Stimulated activated CD8-positive, alpha-beta memory T cell treated with anti-CD3 and anti-CD28 coated beads, Interleukin-12 subunit alpha, Interleukin-12 subunit beta, amount 100 ng/mL, for 4 hours (primary cell): ENCODE results near the gene AKAP13.
A peak's percentile ranks its signal among the peaks of the same experiment; 100 is the strongest.
"Not testable (repeated sequence)": the region's sequence is repeated elsewhere in the genome, so short reads cannot be mapped to it uniquely, and the experiment has no call there.

ENCODE experiments used
- DNase-seq: peaks from one replicate; pipeline ENCODE4 v3.0.0-alpha.2; 2020; ENCODE audit warnings: low read depth

AKAP13 gene

DNA sequence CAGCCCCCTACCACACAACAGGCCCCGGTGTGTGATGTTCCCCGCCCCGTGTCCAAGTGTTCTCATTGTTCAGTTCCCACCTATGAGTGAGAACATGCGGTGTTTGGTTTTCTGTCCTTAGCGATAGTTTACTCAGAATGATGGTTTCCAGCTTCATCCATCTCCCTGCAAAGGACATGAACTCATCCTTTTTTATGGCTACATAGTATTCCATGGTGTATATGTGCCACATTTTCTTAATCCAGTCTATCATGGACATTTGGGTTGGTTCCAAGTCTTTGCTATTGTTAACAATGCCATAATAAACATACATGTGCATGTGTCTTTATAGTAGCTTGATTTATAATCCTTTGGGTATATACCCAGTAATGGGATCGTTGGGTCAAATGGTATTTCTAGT is 285.3 kb downstream of the AKAP13 start:
- not testable (repeated sequence) for DNase-seq

- peak; percentile 20 for DNase-seq
These were observed 287.4 kb downstream of the AKAP13 start for GRCh38 chr15:85667491-85668424.

GRCh38 chr15:85671156-85671555 is 290.8 kb downstream of the AKAP13 start:
- DNase-seq = no peak

DNA sequence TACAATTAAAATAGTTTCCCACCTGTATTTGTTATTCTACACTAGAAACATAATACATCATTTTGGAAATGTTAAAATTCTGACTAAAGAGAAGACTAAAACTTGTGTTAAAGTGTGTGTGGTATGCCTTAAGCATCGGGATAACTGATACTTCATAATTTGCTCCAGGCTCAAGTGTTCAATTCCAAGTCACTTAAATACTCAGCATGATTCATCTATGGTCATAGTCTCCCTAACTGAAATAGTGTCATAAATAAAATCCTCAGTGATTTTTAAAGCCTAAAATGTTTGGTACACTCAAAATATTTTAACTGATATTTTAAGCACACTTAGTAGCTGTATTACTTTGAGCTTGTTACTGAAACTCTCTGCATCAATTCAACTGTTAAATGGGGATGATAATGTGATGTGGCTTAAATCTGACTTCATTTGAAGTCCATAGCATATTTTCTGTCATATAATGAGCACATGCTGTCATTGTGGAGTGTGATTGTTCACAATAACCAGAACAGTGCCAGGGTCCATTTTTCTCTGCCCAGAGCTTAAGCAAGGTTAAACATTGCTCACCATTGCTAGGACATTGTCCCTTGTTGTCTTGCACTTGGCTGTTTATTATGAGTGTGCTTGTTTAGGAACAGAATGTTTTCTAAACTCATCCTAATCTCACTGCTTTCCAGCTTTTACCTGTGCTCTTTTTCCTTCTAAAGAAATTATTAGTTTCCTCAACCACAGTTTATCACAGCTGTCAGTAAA is 292.1 kb downstream of the AKAP13 start:
- DNase-seq = no peak

GRCh38 chr15:85673326-85673725 is 292.9 kb downstream of the AKAP13 start:
- DNase-seq = no peak

- DNase-seq = no peak
These were observed 296.1 kb downstream of the AKAP13 start for GRCh38 chr15:85676342-85677098.

GRCh38 chr15:85679231-85679630 is 298.8 kb downstream of the AKAP13 start:
- no peak for DNase-seq

DNA sequence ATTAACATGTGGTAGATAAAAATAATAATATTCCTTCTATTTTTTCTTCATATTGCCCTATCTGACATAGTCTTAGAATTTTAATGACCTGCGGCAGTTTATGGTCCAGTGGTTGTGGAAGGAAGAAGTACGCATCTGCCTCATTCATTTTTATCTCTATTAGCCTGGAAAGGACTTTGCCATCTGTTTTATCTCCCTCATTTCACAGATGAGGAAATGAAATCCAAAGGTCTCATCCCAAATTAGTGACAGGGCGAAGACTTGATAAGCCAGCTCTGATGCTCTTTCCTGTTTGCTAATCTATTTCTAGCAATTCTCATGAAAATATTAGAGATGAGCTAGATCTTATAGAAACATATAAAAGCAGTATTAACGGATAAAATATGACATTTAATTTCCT is 301.0 kb downstream of the AKAP13 start:
- DNase-seq = no peak

DNA sequence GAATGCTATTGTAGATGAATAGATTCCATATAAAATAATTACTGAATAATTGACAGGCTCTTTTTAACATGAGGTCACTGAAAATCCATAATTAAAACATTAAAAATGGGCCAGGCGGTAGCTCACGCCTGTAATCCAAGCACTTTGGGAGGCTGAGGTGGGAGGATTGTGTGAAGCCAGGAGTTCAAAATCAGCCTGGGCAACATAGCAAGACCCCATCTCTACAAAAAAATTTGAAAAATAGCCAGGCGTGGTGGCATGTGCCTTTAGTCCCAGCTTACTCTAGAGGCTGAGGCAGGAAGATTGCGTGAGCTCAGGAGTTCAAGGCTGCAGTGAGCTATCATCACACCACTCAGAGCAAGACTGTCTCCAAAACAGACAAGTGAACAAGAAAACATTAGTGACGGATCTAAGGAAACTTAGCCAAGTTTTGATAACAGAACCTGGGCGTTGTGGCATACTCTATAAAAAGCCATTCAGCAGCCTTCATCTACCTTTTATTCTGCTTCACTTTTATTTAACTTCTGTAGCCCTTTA is 303.8 kb downstream of the AKAP13 start:
- DNase-seq = no peak

GRCh38 chr15:85685356-85685755 is 305.0 kb downstream of the AKAP13 start:
- no peak for DNase-seq

DNA sequence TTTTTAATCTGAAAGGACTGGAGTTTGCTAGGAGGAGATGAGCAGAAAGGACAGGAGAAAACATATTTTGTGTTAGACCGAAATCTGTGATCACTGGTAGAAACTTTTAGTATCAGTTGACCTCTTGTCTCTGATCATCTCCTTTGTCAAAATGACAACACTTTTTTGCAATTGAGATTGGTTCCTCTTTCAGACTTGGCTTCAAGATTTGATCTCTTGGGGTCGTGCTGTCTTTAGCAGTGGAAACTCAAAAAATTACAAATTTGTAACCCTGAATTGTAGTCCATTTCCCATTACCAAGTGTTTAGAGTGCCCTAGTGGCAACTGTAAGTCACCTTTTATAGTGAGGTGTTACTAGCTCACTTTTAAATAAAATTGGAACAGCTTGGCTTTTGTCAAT is 306.9 kb downstream of the AKAP13 start:
- DNase-seq = no peak

DNA sequence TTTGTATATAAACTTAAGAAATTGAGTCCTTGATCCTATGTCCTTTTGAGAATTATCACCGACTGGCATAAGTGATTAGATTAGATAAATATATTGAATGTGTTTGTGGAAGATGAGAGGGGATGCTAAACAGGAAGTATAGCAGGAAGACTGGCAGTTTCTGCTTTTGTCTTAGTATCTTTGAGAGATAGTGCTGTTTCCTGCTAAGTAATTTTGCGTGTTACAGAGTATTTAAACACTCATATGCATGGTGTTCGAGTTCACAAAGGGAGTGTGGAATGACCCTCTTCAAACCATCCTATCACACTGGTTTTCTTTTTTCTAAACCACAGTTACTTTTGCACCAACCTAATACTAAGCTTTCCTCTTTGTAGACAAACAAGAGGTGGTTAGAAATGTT is 308.3 kb downstream of the AKAP13 start:
- no peak for DNase-seq

DNA sequence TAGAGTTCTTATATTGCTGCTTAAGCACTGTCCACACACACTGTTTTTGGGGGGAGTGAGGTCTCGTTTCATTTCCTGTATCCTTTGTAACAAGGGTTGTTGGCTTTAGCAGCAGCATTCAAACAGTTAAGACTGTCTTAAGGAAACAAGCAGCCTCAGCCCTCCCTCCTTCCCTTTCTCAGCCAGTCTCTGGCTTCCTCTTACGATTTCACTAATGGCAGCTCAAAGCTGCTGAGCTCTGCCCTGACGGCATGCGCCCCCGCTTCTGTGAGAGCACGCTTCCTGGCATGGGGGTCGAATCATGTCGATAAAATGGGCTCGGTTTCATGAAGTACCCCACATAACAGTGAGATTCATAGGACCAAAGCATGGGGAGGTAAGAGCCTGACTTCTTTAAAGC is 309.3 kb downstream of the AKAP13 start:
- DNase-seq = peak; percentile 46

DNA sequence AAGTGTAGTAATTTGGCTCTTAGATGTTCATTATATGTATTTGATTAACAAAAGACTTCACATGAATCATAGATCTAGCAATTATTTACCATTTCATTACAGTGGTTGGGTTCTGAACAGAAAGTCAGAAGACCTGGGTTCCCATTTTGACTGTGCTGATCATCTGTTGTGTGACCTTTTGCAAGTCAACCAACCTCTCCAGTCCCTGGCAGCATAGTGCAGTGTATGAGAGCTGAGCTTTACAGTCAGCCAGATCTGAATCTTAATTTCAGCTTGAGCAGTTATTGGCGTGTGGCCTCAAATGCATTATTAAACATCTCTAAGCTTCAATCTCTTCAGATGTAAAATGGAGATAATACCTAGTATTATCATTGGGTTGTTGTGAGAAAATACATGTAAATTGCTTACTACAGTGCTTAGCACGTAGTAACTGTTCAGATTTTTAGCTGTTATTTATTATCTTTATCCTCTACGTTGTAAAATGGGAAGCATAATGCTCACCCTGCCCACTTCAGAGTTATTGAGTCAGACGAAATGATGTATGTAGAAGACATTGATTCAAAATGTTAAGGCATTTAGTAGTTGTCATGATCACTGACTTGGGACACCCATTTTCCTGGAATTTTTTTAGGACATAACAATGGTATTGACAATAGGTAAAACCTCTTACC is 310.3 kb downstream of the AKAP13 start:
- no peak for DNase-seq

- DNase-seq = no peak
These were observed 311.2 kb downstream of the AKAP13 start for GRCh38 chr15:85691350-85692240.

DNA sequence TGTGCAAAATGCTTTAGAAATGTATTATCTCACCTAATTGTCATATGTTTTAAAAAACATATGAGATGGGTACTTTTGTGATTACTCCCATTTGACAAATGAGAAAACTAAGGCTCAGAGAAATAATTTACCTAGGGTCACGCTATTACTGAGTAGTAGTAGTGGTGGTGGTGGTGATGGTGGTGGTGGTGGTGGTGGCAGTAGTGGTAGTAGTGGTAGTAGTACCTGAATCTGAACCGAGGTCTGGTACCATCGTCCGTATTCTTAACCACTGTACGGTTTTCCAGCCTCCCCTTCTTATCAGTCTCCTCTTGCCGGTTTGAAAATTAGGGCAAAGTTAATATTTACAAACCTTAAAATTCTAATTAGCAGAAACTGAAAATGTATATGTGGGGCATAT is 311.9 kb downstream of the AKAP13 start:
- no peak for DNase-seq

DNA sequence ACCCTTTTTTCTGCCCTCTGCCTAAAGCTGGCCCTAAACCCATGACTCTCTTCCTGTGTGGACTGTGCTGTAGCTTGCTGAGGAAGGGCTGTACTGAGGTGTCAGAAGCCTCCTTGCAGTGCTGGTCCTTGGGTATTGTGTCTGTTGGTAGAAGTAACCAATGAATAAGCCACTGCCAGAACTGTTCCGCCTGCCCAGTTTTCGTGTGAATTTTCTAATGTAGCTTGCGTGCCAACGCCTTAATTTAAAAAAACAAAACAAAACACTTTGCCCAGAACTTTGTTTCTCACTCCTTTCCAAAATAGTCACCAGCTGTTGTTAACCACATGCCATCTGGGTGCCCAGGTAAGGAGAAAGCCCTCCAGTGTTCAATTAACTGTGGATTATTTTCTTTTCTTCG is 312.5 kb downstream of the AKAP13 start:
- peak; percentile 32 for DNase-seq

- DNase-seq = no peak
These were observed 312.9 kb downstream of the AKAP13 start for GRCh38 chr15:85693277-85693676.

GRCh38 chr15:85694091-85694490 is 313.7 kb downstream of the AKAP13 start:
- no peak for DNase-seq

DNA sequence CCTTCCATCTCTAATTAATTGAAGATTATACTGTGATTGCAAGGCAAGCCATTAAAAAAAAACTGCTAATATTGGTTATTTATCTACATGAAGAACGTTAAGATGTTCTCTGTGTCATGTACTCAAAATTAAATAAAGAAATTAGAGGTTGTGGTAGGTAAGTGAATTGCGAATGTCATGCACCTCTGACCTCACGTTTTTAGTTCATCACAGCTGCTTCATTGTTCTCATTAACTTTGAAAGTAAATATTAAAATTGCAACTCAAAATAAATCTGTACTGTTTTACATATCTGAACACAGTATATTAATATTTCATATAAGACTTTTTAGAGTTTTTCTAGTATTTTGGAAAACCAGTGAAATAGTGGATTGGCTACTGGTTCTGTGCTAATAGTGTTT is 320.4 kb downstream of the AKAP13 start:
- no peak for DNase-seq
